ENCODE data around the gene DTNBP1. TPM values are rescaled to one million over a fixed set of nuclear protein-coding genes. Genes with fewer than 3 reads are reported as not detected.
A peak's percentile ranks its signal among the peaks of the same experiment; 100 is the strongest.

DTNBP1 gene
- total and polyA plus RNA-seq, 2 donors (not counting 3 experiments of a cell fraction or from before 2014, with no cell fraction given): 24.3 to 28.9 TPM

DNA sequence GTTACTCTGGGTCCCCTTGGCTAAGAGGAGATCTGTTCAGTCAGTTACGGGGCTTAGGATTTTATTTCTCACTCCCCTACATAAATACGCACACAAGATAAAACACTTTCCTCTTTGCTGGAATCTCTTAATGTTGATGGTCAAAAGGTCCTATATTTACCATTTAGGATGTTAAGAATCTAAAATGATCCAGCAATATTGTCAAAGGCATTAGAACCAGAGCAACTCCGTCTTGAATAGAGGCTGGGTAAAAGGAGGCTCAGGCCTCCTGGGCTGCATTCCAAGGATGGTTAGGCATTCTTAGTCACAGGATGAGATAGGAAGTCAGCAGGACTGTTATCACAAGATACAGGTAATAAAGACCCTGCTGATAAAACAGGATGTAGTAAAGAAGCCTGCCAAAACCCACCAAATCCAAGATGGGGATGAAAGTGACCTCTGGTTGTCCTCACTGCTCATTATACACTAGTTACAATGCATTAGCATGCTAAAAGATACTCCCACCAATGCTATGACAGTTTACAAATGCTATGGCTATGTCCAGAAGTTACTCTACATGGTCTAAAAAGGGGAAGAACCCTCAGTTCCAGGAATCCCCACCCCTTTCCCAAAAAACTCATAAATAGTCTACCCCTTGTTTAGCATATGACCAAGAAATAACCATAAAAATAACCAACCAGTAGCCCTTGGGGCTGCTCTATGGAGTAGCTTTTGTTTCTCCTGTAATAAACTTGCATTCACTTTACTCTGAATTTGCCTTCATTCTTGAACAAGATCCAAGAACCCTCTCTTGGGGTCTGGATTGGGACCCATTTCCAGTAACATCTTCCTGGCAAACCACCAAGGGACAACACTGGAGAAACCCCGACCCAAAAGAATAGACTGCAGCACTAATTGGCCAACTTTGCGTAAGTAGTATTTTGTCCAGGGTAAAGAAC is 107.5 kb downstream of the DTNBP1 start:
- peak; percentile 72 for TF ChIP-seq GATA2 (IDR thresholded peaks at IDR 0.05; ENCODE audit: insufficient read depth, insufficient read length, low read depth, low read length)
- no peak for TF ChIP-seq EZH2 (IDR thresholded peaks at IDR 0.05; ENCODE audit: borderline replicate concordance, low read depth, low read length, severe bottlenecking)
- TF ChIP-seq POLR2A (IDR thresholded peaks at IDR 0.05; ENCODE audit: low read depth, low read length): no peak
- peak; percentile 32 for TF ChIP-seq FOS (IDR thresholded peaks at IDR 0.05; ENCODE audit: borderline replicate concordance, insufficient read depth, low read length)
- TF ChIP-seq POLR2AphosphoS5 (IDR thresholded peaks at IDR 0.05; ENCODE audit: insufficient read depth, low read depth, low read length): peak; percentile 41
- no peak for TF ChIP-seq MYC (IDR thresholded peaks at IDR 0.05; ENCODE audit: low read depth, low read length)
- no peak for TF ChIP-seq JUN (IDR thresholded peaks at IDR 0.05; ENCODE audit: borderline replicate concordance, insufficient read depth, insufficient read length, low read depth)
- ChIA-PET POLR2A (no interaction called here), CTCF (interaction anchor here (2.1 kb wide), 1 partner anchor 68 kb away, joined by 6 read pairs; no protein-coding TSS in a partner anchor)
- dilution Hi-C loops (cut with MboI; ENCODE audit: extremely low pct_ligation_motif_present, low sequenced_read_pairs) (no loop called here), intact Hi-C loops (cut with micrococcal nuclease) (loop anchor here (10.0 kb wide), 1 partner anchor 649 kb away; no protein-coding TSS in a partner anchor)
- no peaks in the 10 kb centered on the region for H3K27me3 ChIP-seq (ENCODE audit: control insufficient read depth in 2 of 2, insufficient read depth in 2 of 2, low read length in 2 of 2)
- no peaks in the 10 kb centered on the region for H3K36me3 ChIP-seq (ENCODE audit: control insufficient read depth in 2 of 2, extremely low read depth in 1 of 2, insufficient read depth in 2 of 2, low read length in 2 of 2)
- no peak overlapping the region for H3K9ac ChIP-seq (replicated peaks; ENCODE audit: extremely low read depth, insufficient read depth, low read length)
- no peak for FAIRE-seq
- BruUV-seq (replicated peaks): no TSS peak
- H3K27ac ChIP-seq (ENCODE audit: insufficient read depth, low read depth, low read length): no peak overlapping the region
- H3K9me3 ChIP-seq (replicated peaks; ENCODE audit: control insufficient read depth, insufficient read depth, low read length): no peaks in the 10 kb centered on the region
- H2AFZ ChIP-seq (ENCODE audit: low read depth, low read length): no peak overlapping the region
- H3K4me3 ChIP-seq (replicated peaks in 1 of 3; ENCODE audit: insufficient read depth in 1 of 3, low read depth in 1 of 3, low read length in 3 of 3): no peak overlapping the region
- H3K4me1 ChIP-seq (ENCODE audit: control insufficient read depth, extremely low read depth, insufficient read depth, low read length): peaks cover 32% of the 10 kb centered on the region
- no peak overlapping the region for H3K4me2 ChIP-seq (ENCODE audit: insufficient read depth, low read length)
- no peaks in the 10 kb centered on the region for H3K79me2 ChIP-seq (ENCODE audit: control insufficient read depth, insufficient read depth, low read length)
- H3K9me1 ChIP-seq (replicated peaks; ENCODE audit: control insufficient read depth, extremely low read depth, insufficient read depth, low read length): no peaks in the 10 kb centered on the region
- peak; percentile 26 for DNase-seq (ENCODE audit: low read depth, low spot score)
- no peaks in the 10 kb centered on the region for H4K20me1 ChIP-seq (replicated peaks; ENCODE audit: control insufficient read depth, extremely low read depth, insufficient read depth, low read length)
